ENCODE data around the gene STIM2.

The STIM2 gene

GRCh38 chr4:26820346-26820745, 40.3 kb upstream of the STIM2 start:
- no peak overlapping the region for H3K4me3 ChIP-seq (ENCODE audit: insufficient read depth in 1 of 2, low read depth in 1 of 2, low read length in 2 of 2)
- no CpG with 5 or more reads among the region's 1 CpG for WGBS

GRCh38 chr4:26821031-26821430, 39.6 kb upstream of the STIM2 start:
- Histone ChIP-seq H2AK5ac (ENCODE audit: low read length, severe bottlenecking) (no peak overlapping the region), H3K9me3 (ENCODE audit: control insufficient read depth, low read length) (no peaks in the 10 kb centered on the region), H3K9ac (ENCODE audit: low read length) (no peak overlapping the region), H4K8ac (ENCODE audit: low read length) (no peak overlapping the region), H3K18ac (ENCODE audit: low read depth in 1 of 2, low read length in 2 of 2) (no peak overlapping the region), H2BK120ac (ENCODE audit: low read depth, low read length) (no peak overlapping the region), H3K4ac (ENCODE audit: low read depth in 1 of 2, low read length in 2 of 2) (no peak overlapping the region), H3K27me3 (ENCODE audit: control insufficient read depth in 1 of 2, insufficient read depth in 1 of 2, low read length in 2 of 2) (no peaks in the 10 kb centered on the region), H3K23ac (ENCODE audit: low read length in 2 of 2) (no peak overlapping the region), H3K4me3 (ENCODE audit: insufficient read depth in 1 of 2, low read depth in 1 of 2, low read length in 2 of 2) (no peak overlapping the region), H3K14ac (ENCODE audit: low read length in 2 of 2) (no peak overlapping the region), H2AFZ (ENCODE audit: low read depth, low read length) (no peak overlapping the region), H3K79me1 (replicated peaks; ENCODE audit: low read length, poor library complexity, severe bottlenecking) (no peaks in the 10 kb centered on the region), H3K4me2 (ENCODE audit: low read length, poor library complexity, severe bottlenecking) (no peak overlapping the region), H3K4me1 (ENCODE audit: control insufficient read depth, insufficient read depth, low read depth, low read length) (no peaks in the 10 kb centered on the region), H3K36me3 (ENCODE audit: control insufficient read depth in 1 of 2, insufficient read depth in 2 of 2, low read depth in 1 of 2, low read length in 2 of 2) (no peaks in the 10 kb centered on the region), H2BK5ac (ENCODE audit: low read depth, low read length, poor library complexity, severe bottlenecking) (no peak overlapping the region), H2BK12ac (ENCODE audit: low read length in 2 of 2) (no peak overlapping the region), H4K91ac (ENCODE audit: low read length) (no peak overlapping the region), H2BK15ac (ENCODE audit: low read depth, poor library complexity, severe bottlenecking) (no peak overlapping the region), H3K27ac (ENCODE audit: low read length, poor library complexity, severe bottlenecking) (no peak overlapping the region)
- 100% methylated on average over 2 of the region's 3 CpGs for WGBS
- DNase-seq: no peak

More at GRCh38 chr4:26820346-26820745, 40.3 kb upstream of the STIM2 start:
- H3K4ac ChIP-seq (ENCODE audit: low read depth in 1 of 2, low read length in 2 of 2): no peak overlapping the region
- H3K14ac ChIP-seq (ENCODE audit: low read length in 2 of 2): no peak overlapping the region
- no peak overlapping the region for H2BK120ac ChIP-seq (ENCODE audit: low read depth, low read length)
- H2AFZ ChIP-seq (ENCODE audit: low read depth, low read length): no peak overlapping the region
- H2BK5ac ChIP-seq (ENCODE audit: low read depth, low read length, poor library complexity, severe bottlenecking): no peak overlapping the region
- H3K4me1 ChIP-seq (ENCODE audit: control insufficient read depth, insufficient read depth, low read depth, low read length): no peaks in the 10 kb centered on the region
- no peak overlapping the region for H3K18ac ChIP-seq (ENCODE audit: low read depth in 1 of 2, low read length in 2 of 2)
- no peak overlapping the region for H3K23ac ChIP-seq (ENCODE audit: low read length in 2 of 2)
- no peak overlapping the region for H2BK15ac ChIP-seq (ENCODE audit: low read depth, poor library complexity, severe bottlenecking)
- H4K91ac ChIP-seq (ENCODE audit: low read length): no peak overlapping the region
- no peak overlapping the region for H2AK5ac ChIP-seq (ENCODE audit: low read length, severe bottlenecking)
- H3K79me1 ChIP-seq (replicated peaks; ENCODE audit: low read length, poor library complexity, severe bottlenecking): no peaks in the 10 kb centered on the region
- no peak overlapping the region for H4K8ac ChIP-seq (ENCODE audit: low read length)
- H3K27me3 ChIP-seq (ENCODE audit: control insufficient read depth in 1 of 2, insufficient read depth in 1 of 2, low read length in 2 of 2): no peaks in the 10 kb centered on the region
- no peaks in the 10 kb centered on the region for H3K9me3 ChIP-seq (ENCODE audit: control insufficient read depth, low read length)
- H3K36me3 ChIP-seq (ENCODE audit: control insufficient read depth in 1 of 2, insufficient read depth in 2 of 2, low read depth in 1 of 2, low read length in 2 of 2): no peaks in the 10 kb centered on the region
- H3K9ac ChIP-seq (ENCODE audit: low read length): no peak overlapping the region
- H2BK12ac ChIP-seq (ENCODE audit: low read length in 2 of 2): no peak overlapping the region
- no peak overlapping the region for H3K4me2 ChIP-seq (ENCODE audit: low read length, poor library complexity, severe bottlenecking)
- no peak overlapping the region for H3K27ac ChIP-seq (ENCODE audit: low read length, poor library complexity, severe bottlenecking)
- DNase-seq: no peak

GRCh38 chr4:26821677-26822503, 38.8 kb upstream of the STIM2 start:
- no peaks in the 10 kb centered on the region for H3K4me1 ChIP-seq (ENCODE audit: control insufficient read depth, insufficient read depth, low read depth, low read length)
- peak; percentile 16 for DNase-seq
- peak overlapping the region; percentile 38 for H4K8ac ChIP-seq (ENCODE audit: low read length)
- H3K23ac ChIP-seq (ENCODE audit: low read length in 2 of 2): no peak overlapping the region
- H3K9ac ChIP-seq (ENCODE audit: low read length): no peak overlapping the region
- H2BK120ac ChIP-seq (ENCODE audit: low read depth, low read length): no peak overlapping the region
- H2BK15ac ChIP-seq (ENCODE audit: low read depth, poor library complexity, severe bottlenecking): no peak overlapping the region
- no peak overlapping the region for H3K14ac ChIP-seq (ENCODE audit: low read length in 2 of 2)
- no peaks in the 10 kb centered on the region for H3K79me1 ChIP-seq (replicated peaks; ENCODE audit: low read length, poor library complexity, severe bottlenecking)
- no peak overlapping the region for H3K18ac ChIP-seq (ENCODE audit: low read depth in 1 of 2, low read length in 2 of 2)
- no peak overlapping the region for H2BK5ac ChIP-seq (ENCODE audit: low read depth, low read length, poor library complexity, severe bottlenecking)
- H2AK5ac ChIP-seq (ENCODE audit: low read length, severe bottlenecking): no peak overlapping the region
- no peak overlapping the region for H2BK12ac ChIP-seq (ENCODE audit: low read length in 2 of 2)
- H3K9me3 ChIP-seq (ENCODE audit: control insufficient read depth, low read length): no peaks in the 10 kb centered on the region
- WGBS: 71% methylated on average over 10 of the region's 11 CpGs
- no peak overlapping the region for H3K4me3 ChIP-seq (ENCODE audit: insufficient read depth in 1 of 2, low read depth in 1 of 2, low read length in 2 of 2)
- no peak overlapping the region for H2AFZ ChIP-seq (ENCODE audit: low read depth, low read length)
- H3K27ac ChIP-seq (ENCODE audit: low read length, poor library complexity, severe bottlenecking): no peak overlapping the region
- H3K4ac ChIP-seq (ENCODE audit: low read depth in 1 of 2, low read length in 2 of 2): peak overlapping the region in 1 of 2 experiments; percentile 30
- H3K36me3 ChIP-seq (ENCODE audit: control insufficient read depth in 1 of 2, insufficient read depth in 2 of 2, low read depth in 1 of 2, low read length in 2 of 2): no peaks in the 10 kb centered on the region
- H3K4me2 ChIP-seq (ENCODE audit: low read length, poor library complexity, severe bottlenecking): no peak overlapping the region
- H4K91ac ChIP-seq (ENCODE audit: low read length): no peak overlapping the region
- H3K27me3 ChIP-seq (ENCODE audit: control insufficient read depth in 1 of 2, insufficient read depth in 1 of 2, low read length in 2 of 2): no peaks in the 10 kb centered on the region

- H3K36me3 ChIP-seq (ENCODE audit: control insufficient read depth in 1 of 2, insufficient read depth in 2 of 2, low read depth in 1 of 2, low read length in 2 of 2): no peaks in the 10 kb centered on the region
- no peaks in the 10 kb centered on the region for H3K9me3 ChIP-seq (ENCODE audit: control insufficient read depth, low read length)
- H3K79me1 ChIP-seq (replicated peaks; ENCODE audit: low read length, poor library complexity, severe bottlenecking): no peaks in the 10 kb centered on the region
- 96% methylated on average over 2 of the region's 6 CpGs for WGBS
- peaks cover 4% of the 10 kb centered on the region for H3K4me1 ChIP-seq (ENCODE audit: control insufficient read depth, insufficient read depth, low read depth, low read length)
- no peak overlapping the region for H3K9ac ChIP-seq (ENCODE audit: low read length)
- H3K27ac ChIP-seq (ENCODE audit: low read length, poor library complexity, severe bottlenecking): no peak overlapping the region
- no peak overlapping the region for H4K8ac ChIP-seq (ENCODE audit: low read length)
- no peaks in the 10 kb centered on the region for H3K27me3 ChIP-seq (ENCODE audit: control insufficient read depth in 1 of 2, insufficient read depth in 1 of 2, low read length in 2 of 2)
- no peak for DNase-seq
- no peak overlapping the region for H2BK12ac ChIP-seq (ENCODE audit: low read length in 2 of 2)
- H2BK120ac ChIP-seq (ENCODE audit: low read depth, low read length): no peak overlapping the region
- H4K91ac ChIP-seq (ENCODE audit: low read length): no peak overlapping the region
- no peak overlapping the region for H3K4me2 ChIP-seq (ENCODE audit: low read length, poor library complexity, severe bottlenecking)
- no peak overlapping the region for H2AK5ac ChIP-seq (ENCODE audit: low read length, severe bottlenecking)
- H2BK5ac ChIP-seq (ENCODE audit: low read depth, low read length, poor library complexity, severe bottlenecking): no peak overlapping the region
- no peak overlapping the region for H3K4ac ChIP-seq (ENCODE audit: low read depth in 1 of 2, low read length in 2 of 2)
- H3K4me3 ChIP-seq (ENCODE audit: insufficient read depth in 1 of 2, low read depth in 1 of 2, low read length in 2 of 2): no peak overlapping the region
- H2AFZ ChIP-seq (ENCODE audit: low read depth, low read length): no peak overlapping the region
- no peak overlapping the region for H3K23ac ChIP-seq (ENCODE audit: low read length in 2 of 2)
- H3K14ac ChIP-seq (ENCODE audit: low read length in 2 of 2): no peak overlapping the region
- no peak overlapping the region for H2BK15ac ChIP-seq (ENCODE audit: low read depth, poor library complexity, severe bottlenecking)
- H3K18ac ChIP-seq (ENCODE audit: low read depth in 1 of 2, low read length in 2 of 2): no peak overlapping the region
These were observed 38.1 kb upstream of the STIM2 start for GRCh38 chr4:26822546-26822945.

Data from mesenchymal stem cell (in vitro differentiated cells and primary cell).